HK-2 (cell line): ENCODE data around the gene OR5H2.

ENCODE experiments used
- DNase-seq: peaks from one replicate; pipeline ENCODE4 v3.0.0-alpha.2; 2018; ENCODE audit not compliant: unreplicated experiment

Gene OR5H2

GRCh38 chr3:98331329-98331728, 49.0 kb downstream of the OR5H2 start:
- no peak for DNase-seq
